Hematopoietic multipotent progenitor cell treated with erythropoietin and hydrocortisone succinate and interleukin-3 and kit ligand, for 6 days (in vitro differentiated cells): ENCODE results near the gene CDC6.
A peak's percentile ranks its signal among the peaks of the same experiment; 100 is the strongest.

Experiments used
- DNase-seq: peaks from one replicate; pipeline ENCODE4 v3.0.0-alpha.2; 2015

CDC6 gene

GRCh38 chr17:40323391-40324381, 36.0 kb downstream of the CDC6 start:
- peak; percentile 90 for DNase-seq

- DNase-seq, result no peak
These were observed 37.7 kb downstream of the CDC6 start for GRCh38 chr17:40325156-40326013.

- no peak for DNase-seq
These were observed 38.5 kb downstream of the CDC6 start for GRCh38 chr17:40326014-40326831.

GRCh38 chr17:40326832-40327199, 39.1 kb downstream of the CDC6 start:
- no peak for DNase-seq

- no peak for DNase-seq
These were observed 39.6 kb downstream of the CDC6 start for GRCh38 chr17:40327244-40327729.

GRCh38 chr17:40327735-40328385, 40.2 kb downstream of the CDC6 start:
- DNase-seq, result no peak

GRCh38 chr17:40328386-40328766, 40.7 kb downstream of the CDC6 start:
- no peak for DNase-seq

- DNase-seq, result peak; percentile 83
These were observed 42.4 kb downstream of the CDC6 start for GRCh38 chr17:40329839-40330794.

- DNase-seq, result no peak
These were observed 43.3 kb downstream of the CDC6 start for GRCh38 chr17:40330850-40331470.

- no peak for DNase-seq
These were observed 44.3 kb downstream of the CDC6 start for GRCh38 chr17:40331743-40332641.

- DNase-seq, result no peak
These were observed 46.2 kb downstream of the CDC6 start for GRCh38 chr17:40333781-40334448.

- DNase-seq, result no peak
These were observed 47.9 kb downstream of the CDC6 start for GRCh38 chr17:40335620-40336019.

- DNase-seq, result no peak
These were observed 49.7 kb downstream of the CDC6 start for GRCh38 chr17:40337351-40337750.

GRCh38 chr17:40338058-40338457, 50.4 kb downstream of the CDC6 start:
- peak; percentile 52 for DNase-seq

GRCh38 chr17:40338941-40339649, 51.4 kb downstream of the CDC6 start:
- DNase-seq, result peak; percentile 69

GRCh38 chr17:40340327-40340726, 52.6 kb downstream of the CDC6 start:
- DNase-seq, result peak; percentile 6

GRCh38 chr17:40340880-40341807, 53.5 kb downstream of the CDC6 start:
- DNase-seq, result peak; percentile 89
